DOHH2 (cell line): ENCODE data around the gene DCK.

Experiments used
- EZH2phosphoT487 ChIP-seq: fragments of 200-600 bp; sonication (generic); IDR thresholded peaks from 2 replicates; pipeline ENCODE4 v1.6.1; 2017; ENCODE audit warnings: borderline replicate concordance, mild to moderate bottlenecking, antibody characterized with exemption, low read length, moderate library complexity, mixed read lengths
- TF ChIP-seq, protein P1 (sequence below): fragments of 200-600 bp; sonication (generic); IDR thresholded peaks from one replicate; pipeline ENCODE4 v1.5.1; 2014; ENCODE audit warnings: antibody characterized with exemption, mild to moderate bottlenecking, low read depth, low read length; ENCODE audit not compliant: poor library complexity, severe bottlenecking

DNA sequence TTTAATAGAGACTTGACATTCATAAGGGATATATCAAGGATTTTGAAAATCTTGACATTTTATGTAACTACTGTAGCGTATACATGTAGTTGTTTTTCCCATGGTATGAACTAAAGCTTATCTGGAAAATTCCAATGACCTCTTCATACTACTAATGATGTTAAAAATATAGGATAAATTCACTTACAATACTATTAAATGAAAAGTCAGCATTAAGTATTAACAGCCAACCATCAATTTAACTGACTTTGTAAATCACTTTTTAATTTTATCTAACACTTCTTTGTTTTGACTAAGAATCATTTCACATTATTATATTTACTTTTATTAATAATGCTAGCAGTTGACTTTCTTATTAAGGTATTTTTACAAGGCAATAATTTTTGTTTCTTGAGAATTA lies 34.2 kb downstream of the DCK start:
- TF ChIP-seq, protein P1, sequence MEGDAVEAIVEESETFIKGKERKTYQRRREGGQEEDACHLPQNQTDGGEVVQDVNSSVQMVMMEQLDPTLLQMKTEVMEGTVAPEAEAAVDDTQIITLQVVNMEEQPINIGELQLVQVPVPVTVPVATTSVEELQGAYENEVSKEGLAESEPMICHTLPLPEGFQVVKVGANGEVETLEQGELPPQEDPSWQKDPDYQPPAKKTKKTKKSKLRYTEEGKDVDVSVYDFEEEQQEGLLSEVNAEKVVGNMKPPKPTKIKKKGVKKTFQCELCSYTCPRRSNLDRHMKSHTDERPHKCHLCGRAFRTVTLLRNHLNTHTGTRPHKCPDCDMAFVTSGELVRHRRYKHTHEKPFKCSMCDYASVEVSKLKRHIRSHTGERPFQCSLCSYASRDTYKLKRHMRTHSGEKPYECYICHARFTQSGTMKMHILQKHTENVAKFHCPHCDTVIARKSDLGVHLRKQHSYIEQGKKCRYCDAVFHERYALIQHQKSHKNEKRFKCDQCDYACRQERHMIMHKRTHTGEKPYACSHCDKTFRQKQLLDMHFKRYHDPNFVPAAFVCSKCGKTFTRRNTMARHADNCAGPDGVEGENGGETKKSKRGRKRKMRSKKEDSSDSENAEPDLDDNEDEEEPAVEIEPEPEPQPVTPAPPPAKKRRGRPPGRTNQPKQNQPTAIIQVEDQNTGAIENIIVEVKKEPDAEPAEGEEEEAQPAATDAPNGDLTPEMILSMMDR, result no peak
- TF ChIP-seq EZH2phosphoT487, result no peak
